Upper lobe of right lung (tissue), 1 donor: ENCODE results near the gene ABCG1. TPM values are rescaled to one million over a fixed set of nuclear protein-coding genes. Genes with fewer than 3 reads are reported as not detected.

Source experiments
- ATAC-seq: fragments of 200-7000 bp; cut with Tn5 transposase; one replicate; pipeline ENCODE4 v1.9.1; 2020; ENCODE audit warnings: mild to moderate bottlenecking, moderate library complexity
- DNase-seq: peaks from one replicate; pipeline ENCODE4 v3.0.0-alpha.2; 2020
- H3K27ac ChIP-seq: fragments of 200-600 bp; one replicate; pipeline ENCODE4 v1.8.0; 2022
- H3K27me3 ChIP-seq: fragments of 200-600 bp; one replicate; pipeline ENCODE4 v1.8.0; 2022; ENCODE audit warnings: mild to moderate bottlenecking
- H3K36me3 ChIP-seq: fragments of 200-600 bp; one replicate; pipeline ENCODE4 v1.8.0; 2022
- H3K4me1 ChIP-seq: fragments of 200-600 bp; one replicate; pipeline ENCODE4 v1.8.0; 2022
- H3K4me3 ChIP-seq: fragments of 200-600 bp; one replicate; pipeline ENCODE4 v1.8.0; 2022; ENCODE audit warnings: mild to moderate bottlenecking
- H3K9me3 ChIP-seq: fragments of 200-600 bp; one replicate; pipeline ENCODE4 v1.8.0; 2022
- intact Hi-C: fragments of 100-400 bp; cut with DNase I; formaldehyde crosslinking; loops from one replicate; pipeline ENCODE4 v1.11.0; 2022
- total RNA-seq: library from RNA; stranded (reverse); fragmentation: NEBNext Ultra II Directional; extraction: Animal tissue kit (Norgen Biotek cat#: 25700); gene quantifications from one replicate; pipeline ENCODE4 v1.2.1, GENCODE V29; 2021
- TF ChIP-seq, protein P1 (sequence below): fragments of 200-600 bp; IDR thresholded peaks from one replicate; pipeline ENCODE4 v1.8.0; 2022; ENCODE audit warnings: antibody characterized with exemption
- donor health status: DM: no; HTN: yes; CAD: no; lungs with severe emphysema.

The ABCG1 gene
- total RNA-seq, 1 donor from 2014 or later, result 62.6 TPM

DNA sequence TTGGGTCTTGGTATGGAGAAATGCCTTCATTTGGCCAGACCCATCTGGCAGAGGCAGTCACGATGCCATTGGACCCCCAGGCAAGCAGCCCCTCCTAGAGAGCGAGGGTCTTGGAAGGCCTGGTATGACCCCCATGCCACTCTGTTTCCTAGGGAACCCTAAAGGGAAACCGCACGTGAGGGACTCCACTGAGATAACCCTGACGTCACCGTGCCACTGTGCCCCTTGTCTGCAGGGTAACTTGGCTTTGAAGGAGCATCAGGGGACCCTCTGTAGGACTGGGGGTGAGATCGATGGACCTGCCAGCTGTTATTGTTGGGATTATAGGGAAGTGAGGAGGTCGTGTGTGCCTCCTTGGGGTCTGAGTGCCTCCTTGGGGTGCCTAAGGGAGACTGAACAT is 34.5 kb downstream of the ABCG1 start:
- intact Hi-C loops, result no loop called here
- ATAC-seq, result no peak

GRCh38 chr21:42254083-42254482 is 35.1 kb downstream of the ABCG1 start:
- Histone ChIP-seq H3K27me3 (no peaks in the 10 kb centered on the region), H3K4me1 (peaks cover 7% of the 10 kb centered on the region), H3K4me3 (no peak overlapping the region), H3K9me3 (no peaks in the 10 kb centered on the region), H3K36me3 (no peaks in the 10 kb centered on the region), H3K27ac (no peak overlapping the region)
- DNase-seq (no peak), ATAC-seq (no peak)
- intact Hi-C loops, result no loop called here
- TF ChIP-seq, protein P1, sequence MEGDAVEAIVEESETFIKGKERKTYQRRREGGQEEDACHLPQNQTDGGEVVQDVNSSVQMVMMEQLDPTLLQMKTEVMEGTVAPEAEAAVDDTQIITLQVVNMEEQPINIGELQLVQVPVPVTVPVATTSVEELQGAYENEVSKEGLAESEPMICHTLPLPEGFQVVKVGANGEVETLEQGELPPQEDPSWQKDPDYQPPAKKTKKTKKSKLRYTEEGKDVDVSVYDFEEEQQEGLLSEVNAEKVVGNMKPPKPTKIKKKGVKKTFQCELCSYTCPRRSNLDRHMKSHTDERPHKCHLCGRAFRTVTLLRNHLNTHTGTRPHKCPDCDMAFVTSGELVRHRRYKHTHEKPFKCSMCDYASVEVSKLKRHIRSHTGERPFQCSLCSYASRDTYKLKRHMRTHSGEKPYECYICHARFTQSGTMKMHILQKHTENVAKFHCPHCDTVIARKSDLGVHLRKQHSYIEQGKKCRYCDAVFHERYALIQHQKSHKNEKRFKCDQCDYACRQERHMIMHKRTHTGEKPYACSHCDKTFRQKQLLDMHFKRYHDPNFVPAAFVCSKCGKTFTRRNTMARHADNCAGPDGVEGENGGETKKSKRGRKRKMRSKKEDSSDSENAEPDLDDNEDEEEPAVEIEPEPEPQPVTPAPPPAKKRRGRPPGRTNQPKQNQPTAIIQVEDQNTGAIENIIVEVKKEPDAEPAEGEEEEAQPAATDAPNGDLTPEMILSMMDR, result no peak

More for the DNA sequence above, 34.5 kb downstream of the ABCG1 start:
- H3K4me1 ChIP-seq, result peaks cover 2% of the 10 kb centered on the region
- TF ChIP-seq, protein P1, result no peak
- no peaks in the 10 kb centered on the region for H3K36me3 ChIP-seq
- H3K27me3 ChIP-seq, result no peaks in the 10 kb centered on the region
- H3K4me3 ChIP-seq, result no peak overlapping the region
- no peaks in the 10 kb centered on the region for H3K9me3 ChIP-seq
- no peak for DNase-seq
- H3K27ac ChIP-seq, result no peak overlapping the region

DNA sequence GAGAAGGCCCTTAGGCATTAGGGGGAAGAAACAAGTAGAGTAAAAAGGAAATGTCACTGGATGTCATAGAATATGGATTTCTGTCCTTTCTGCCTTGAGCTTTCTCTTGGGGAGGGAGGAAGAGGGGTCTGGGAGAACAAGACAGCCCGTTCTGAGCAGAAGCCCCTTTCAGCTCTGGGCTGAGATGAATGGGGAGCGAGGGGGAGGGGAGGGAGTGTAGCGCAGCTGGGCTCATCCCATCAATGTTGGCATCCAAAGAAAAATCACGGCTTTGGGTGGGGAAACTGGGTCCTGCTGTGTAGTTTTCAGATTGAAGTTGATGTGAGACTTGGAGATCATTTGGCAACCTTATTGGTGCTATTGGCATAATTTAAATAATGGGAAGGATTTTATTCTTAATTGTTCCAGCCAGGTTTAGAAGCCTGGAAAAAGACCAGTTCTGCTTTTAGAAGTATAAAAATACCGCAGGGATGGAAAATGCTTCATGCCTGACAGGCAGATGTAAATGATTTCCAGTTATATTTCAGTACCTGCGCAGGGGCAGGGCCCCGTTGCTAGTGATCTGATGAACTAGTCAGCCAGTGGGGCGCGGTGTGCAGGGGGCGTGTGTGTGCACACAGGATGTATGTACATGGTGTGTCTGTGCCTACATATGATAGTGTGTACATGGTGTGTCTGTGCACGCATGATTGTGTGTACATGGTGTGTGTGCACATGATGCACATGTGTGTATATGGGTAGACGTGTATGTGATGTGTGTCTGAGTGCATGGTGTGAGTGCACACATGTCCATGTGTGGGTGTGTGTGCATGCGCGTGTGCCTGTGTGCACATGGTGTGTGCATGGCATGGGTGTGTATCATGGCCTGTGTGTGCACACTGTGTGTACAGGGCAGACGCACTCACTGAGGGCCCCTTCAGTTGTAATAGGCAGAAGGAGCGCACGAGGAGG is 36.0 kb downstream of the ABCG1 start:
- Histone ChIP-seq H3K4me1 (peaks cover 8% of the 10 kb centered on the region), H3K36me3 (no peaks in the 10 kb centered on the region), H3K9me3 (no peaks in the 10 kb centered on the region), H3K27ac (no peak overlapping the region), H3K27me3 (no peaks in the 10 kb centered on the region), H3K4me3 (no peak overlapping the region)
- intact Hi-C loops, result no loop called here
- ATAC-seq, result no peak
- no peak for DNase-seq
- TF ChIP-seq, protein P1, result no peak

GRCh38 chr21:42255825-42256224 is 36.9 kb downstream of the ABCG1 start:
- H3K9me3 ChIP-seq, result no peaks in the 10 kb centered on the region
- ATAC-seq (no peak), DNase-seq (no peak)
- no peaks in the 10 kb centered on the region for H3K36me3 ChIP-seq
- H3K4me3 ChIP-seq, result no peak overlapping the region
- intact Hi-C loops, result no loop called here
- no peak overlapping the region for H3K27ac ChIP-seq
- H3K4me1 ChIP-seq, result peaks cover 16% of the 10 kb centered on the region
- TF ChIP-seq, protein P1, result no peak
- no peaks in the 10 kb centered on the region for H3K27me3 ChIP-seq

- intact Hi-C loops, result no loop called here
- Histone ChIP-seq H3K4me1 (peaks cover 19% of the 10 kb centered on the region), H3K36me3 (no peaks in the 10 kb centered on the region), H3K27ac (no peak overlapping the region), H3K27me3 (no peaks in the 10 kb centered on the region), H3K4me3 (no peak overlapping the region), H3K9me3 (no peaks in the 10 kb centered on the region)
- DNase-seq (no peak), ATAC-seq (no peak)
- TF ChIP-seq, protein P1, result no peak
Measured at GRCh38 chr21:42256316-42256715, 37.4 kb downstream of the ABCG1 start.
